ENCODE data around the gene FAM118B. TPM values are rescaled to one million over a fixed set of nuclear protein-coding genes. Genes with fewer than 3 reads are reported as not detected.

Gene FAM118B
- total RNA-seq, 1 experiment from 2014 or later, result 41.6 TPM

DNA sequence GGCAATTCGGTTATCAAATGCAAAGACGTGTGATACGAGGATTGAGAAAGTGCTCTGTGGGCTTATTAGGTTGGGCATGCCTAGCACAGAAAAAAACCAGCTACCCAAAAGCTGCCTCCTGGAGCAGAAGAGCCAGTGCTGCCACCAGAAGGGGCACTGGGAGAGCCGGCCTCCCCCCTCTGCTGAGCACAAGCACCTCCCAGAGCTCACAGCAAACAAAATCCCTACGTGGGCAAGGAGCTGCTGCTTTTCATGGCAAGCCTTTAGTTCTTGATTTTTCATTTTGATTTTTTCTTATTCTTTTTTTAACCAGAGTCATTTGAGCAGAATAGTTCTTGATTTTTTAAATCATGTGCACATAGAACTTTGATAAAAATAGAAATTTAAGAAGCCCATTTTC lies 12.9 kb upstream of the FAM118B start:
- ChIA-PET CTCF (no interaction called here), POLR2A (no interaction called here)
- no peak for DNase-seq (ENCODE audit: low read depth, low spot score)
- no peaks in the 10 kb centered on the region for H3K9me3 ChIP-seq (ENCODE audit: control insufficient read depth, insufficient read depth, low read depth, low read length)
- in situ Hi-C loops (cut with HindIII; ENCODE audit: low pct_unique_long_range_greater_than_20kb, low sequenced_read_pairs) (no loop called here), intact Hi-C loops (cut with micrococcal nuclease; ENCODE audit: unreplicated experiment) (no loop called here)
- BruUV-seq (replicated peaks), result no TSS peak
- no peak overlapping the region for H3K4me3 ChIP-seq (ENCODE audit: low read depth in 2 of 2, low read length in 2 of 2)
- H3K4me1 ChIP-seq (ENCODE audit: control insufficient read depth, insufficient read depth, low read length), result peaks cover 3% of the 10 kb centered on the region; the same call in 1 of the 2 replicates
- peaks cover 31% of the 10 kb centered on the region for H3K36me3 ChIP-seq (ENCODE audit: control insufficient read depth, insufficient read depth, low read length)
- H3K27me3 ChIP-seq (ENCODE audit: control insufficient read depth, insufficient read depth, low read length), result no peaks in the 10 kb centered on the region
- TF ChIP-seq POLR2AphosphoS5 (IDR thresholded peaks at IDR 0.05; ENCODE audit: low read depth, low read length), result no peak
- TF ChIP-seq, protein P1, sequence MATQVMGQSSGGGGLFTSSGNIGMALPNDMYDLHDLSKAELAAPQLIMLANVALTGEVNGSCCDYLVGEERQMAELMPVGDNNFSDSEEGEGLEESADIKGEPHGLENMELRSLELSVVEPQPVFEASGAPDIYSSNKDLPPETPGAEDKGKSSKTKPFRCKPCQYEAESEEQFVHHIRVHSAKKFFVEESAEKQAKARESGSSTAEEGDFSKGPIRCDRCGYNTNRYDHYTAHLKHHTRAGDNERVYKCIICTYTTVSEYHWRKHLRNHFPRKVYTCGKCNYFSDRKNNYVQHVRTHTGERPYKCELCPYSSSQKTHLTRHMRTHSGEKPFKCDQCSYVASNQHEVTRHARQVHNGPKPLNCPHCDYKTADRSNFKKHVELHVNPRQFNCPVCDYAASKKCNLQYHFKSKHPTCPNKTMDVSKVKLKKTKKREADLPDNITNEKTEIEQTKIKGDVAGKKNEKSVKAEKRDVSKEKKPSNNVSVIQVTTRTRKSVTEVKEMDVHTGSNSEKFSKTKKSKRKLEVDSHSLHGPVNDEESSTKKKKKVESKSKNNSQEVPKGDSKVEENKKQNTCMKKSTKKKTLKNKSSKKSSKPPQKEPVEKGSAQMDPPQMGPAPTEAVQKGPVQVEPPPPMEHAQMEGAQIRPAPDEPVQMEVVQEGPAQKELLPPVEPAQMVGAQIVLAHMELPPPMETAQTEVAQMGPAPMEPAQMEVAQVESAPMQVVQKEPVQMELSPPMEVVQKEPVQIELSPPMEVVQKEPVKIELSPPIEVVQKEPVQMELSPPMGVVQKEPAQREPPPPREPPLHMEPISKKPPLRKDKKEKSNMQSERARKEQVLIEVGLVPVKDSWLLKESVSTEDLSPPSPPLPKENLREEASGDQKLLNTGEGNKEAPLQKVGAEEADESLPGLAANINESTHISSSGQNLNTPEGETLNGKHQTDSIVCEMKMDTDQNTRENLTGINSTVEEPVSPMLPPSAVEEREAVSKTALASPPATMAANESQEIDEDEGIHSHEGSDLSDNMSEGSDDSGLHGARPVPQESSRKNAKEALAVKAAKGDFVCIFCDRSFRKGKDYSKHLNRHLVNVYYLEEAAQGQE (IDR thresholded peaks at IDR 0.05; ENCODE audit: insufficient read depth in 1 of 2, low read depth in 2 of 2, low read length in 1 of 2), result no peak
- TF ChIP-seq, protein P2, sequence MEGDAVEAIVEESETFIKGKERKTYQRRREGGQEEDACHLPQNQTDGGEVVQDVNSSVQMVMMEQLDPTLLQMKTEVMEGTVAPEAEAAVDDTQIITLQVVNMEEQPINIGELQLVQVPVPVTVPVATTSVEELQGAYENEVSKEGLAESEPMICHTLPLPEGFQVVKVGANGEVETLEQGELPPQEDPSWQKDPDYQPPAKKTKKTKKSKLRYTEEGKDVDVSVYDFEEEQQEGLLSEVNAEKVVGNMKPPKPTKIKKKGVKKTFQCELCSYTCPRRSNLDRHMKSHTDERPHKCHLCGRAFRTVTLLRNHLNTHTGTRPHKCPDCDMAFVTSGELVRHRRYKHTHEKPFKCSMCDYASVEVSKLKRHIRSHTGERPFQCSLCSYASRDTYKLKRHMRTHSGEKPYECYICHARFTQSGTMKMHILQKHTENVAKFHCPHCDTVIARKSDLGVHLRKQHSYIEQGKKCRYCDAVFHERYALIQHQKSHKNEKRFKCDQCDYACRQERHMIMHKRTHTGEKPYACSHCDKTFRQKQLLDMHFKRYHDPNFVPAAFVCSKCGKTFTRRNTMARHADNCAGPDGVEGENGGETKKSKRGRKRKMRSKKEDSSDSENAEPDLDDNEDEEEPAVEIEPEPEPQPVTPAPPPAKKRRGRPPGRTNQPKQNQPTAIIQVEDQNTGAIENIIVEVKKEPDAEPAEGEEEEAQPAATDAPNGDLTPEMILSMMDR (IDR thresholded peaks at IDR 0.05), result no peak
- no peak for TF ChIP-seq TCF7L2 (IDR thresholded peaks at IDR 0.05; ENCODE audit: low read depth, low read length)
- TF ChIP-seq SIN3A (IDR thresholded peaks at IDR 0.05; ENCODE audit: borderline replicate concordance, insufficient read depth, low read depth, low read length), result no peak
- no peak overlapping the region for H3K27ac ChIP-seq (ENCODE audit: low read length)
- ATAC-seq, result no peak

DNA sequence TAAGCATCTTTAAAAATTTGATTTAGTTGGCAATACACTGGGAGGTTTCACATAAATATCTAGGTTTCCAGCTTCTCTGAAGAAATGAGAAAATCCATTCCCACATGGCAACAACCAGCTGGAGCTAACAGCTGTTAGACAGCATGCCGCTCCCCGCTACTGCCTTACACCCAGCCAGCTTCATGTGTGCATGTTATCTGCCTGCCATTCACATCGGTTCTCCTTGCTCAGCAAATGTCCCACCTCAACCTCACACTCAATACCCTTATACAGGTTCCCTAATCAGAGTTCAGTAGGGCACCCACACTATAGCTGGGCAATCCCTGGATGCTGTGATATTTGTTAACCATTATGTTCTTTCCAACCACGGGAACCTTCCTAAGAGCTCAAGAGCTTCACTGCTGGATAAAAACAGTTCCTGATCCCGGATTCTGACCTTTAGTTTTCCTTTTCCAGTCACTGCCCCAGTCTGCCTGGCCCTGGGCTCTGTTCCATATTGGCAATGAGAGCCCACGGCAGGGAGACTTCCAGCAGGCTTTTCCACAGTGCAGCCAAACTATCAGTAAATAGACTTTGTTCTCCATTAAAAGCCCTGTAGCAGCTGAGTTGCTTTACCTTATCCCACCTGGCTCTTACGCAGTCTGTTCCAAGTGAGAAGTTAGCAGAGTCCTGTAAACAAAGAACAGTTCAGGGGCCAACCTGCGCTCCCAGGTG lies 8.8 kb upstream of the FAM118B start:
- no peaks in the 10 kb centered on the region for H3K9me3 ChIP-seq (ENCODE audit: control insufficient read depth, insufficient read depth, low read depth, low read length)
- ChIA-PET CTCF (no interaction called here), POLR2A (interaction anchor here (0.6 kb wide), 1 partner anchor 292 kb away, joined by 7 read pairs; no protein-coding TSS in a partner anchor)
- no peak overlapping the region for H3K4me3 ChIP-seq (ENCODE audit: low read depth in 2 of 2, low read length in 2 of 2)
- H3K36me3 ChIP-seq (ENCODE audit: control insufficient read depth, insufficient read depth, low read length), result peaks cover 51% of the 10 kb centered on the region
- ATAC-seq (no peak), DNase-seq (ENCODE audit: low read depth, low spot score) (no peak)
- intact Hi-C loops (cut with micrococcal nuclease; ENCODE audit: unreplicated experiment) (no loop called here), in situ Hi-C loops (cut with HindIII; ENCODE audit: low pct_unique_long_range_greater_than_20kb, low sequenced_read_pairs) (loop anchor here (25.0 kb wide), 1 partner anchor 266 kb away; the partner anchor contains the start of gene VSIG10L2)
- no TSS peak for BruUV-seq (replicated peaks)
- no peaks in the 10 kb centered on the region for H3K27me3 ChIP-seq (ENCODE audit: control insufficient read depth, insufficient read depth, low read length)
- no peak overlapping the region for H3K27ac ChIP-seq (ENCODE audit: low read length)
- peaks cover 3% of the 10 kb centered on the region; the same call in 1 of the 2 replicates for H3K4me1 ChIP-seq (ENCODE audit: control insufficient read depth, insufficient read depth, low read length)
- TF ChIP-seq TCF7L2 (IDR thresholded peaks at IDR 0.05; ENCODE audit: low read depth, low read length) (no peak), POLR2AphosphoS5 (IDR thresholded peaks at IDR 0.05; ENCODE audit: low read depth, low read length) (no peak), SIN3A (IDR thresholded peaks at IDR 0.05; ENCODE audit: borderline replicate concordance, insufficient read depth, low read depth, low read length) (no peak)
- TF ChIP-seq, protein P1 (IDR thresholded peaks at IDR 0.05; ENCODE audit: insufficient read depth in 1 of 2, low read depth in 2 of 2, low read length in 1 of 2), result no peak
- TF ChIP-seq, protein P2 (IDR thresholded peaks at IDR 0.05), result no peak

Data from Panc1 (cell line).